GM18870 (cell line): ENCODE data around the gene TTC32.

ENCODE experiments used
- ATAC-seq: cut with Tn5 transposase; IDR thresholded peaks from one replicate; pipeline ENCODE4 v1.9.1; 2021; ENCODE audit warnings: moderate library complexity; ENCODE audit not compliant: unreplicated experiment

Gene TTC32

DNA sequence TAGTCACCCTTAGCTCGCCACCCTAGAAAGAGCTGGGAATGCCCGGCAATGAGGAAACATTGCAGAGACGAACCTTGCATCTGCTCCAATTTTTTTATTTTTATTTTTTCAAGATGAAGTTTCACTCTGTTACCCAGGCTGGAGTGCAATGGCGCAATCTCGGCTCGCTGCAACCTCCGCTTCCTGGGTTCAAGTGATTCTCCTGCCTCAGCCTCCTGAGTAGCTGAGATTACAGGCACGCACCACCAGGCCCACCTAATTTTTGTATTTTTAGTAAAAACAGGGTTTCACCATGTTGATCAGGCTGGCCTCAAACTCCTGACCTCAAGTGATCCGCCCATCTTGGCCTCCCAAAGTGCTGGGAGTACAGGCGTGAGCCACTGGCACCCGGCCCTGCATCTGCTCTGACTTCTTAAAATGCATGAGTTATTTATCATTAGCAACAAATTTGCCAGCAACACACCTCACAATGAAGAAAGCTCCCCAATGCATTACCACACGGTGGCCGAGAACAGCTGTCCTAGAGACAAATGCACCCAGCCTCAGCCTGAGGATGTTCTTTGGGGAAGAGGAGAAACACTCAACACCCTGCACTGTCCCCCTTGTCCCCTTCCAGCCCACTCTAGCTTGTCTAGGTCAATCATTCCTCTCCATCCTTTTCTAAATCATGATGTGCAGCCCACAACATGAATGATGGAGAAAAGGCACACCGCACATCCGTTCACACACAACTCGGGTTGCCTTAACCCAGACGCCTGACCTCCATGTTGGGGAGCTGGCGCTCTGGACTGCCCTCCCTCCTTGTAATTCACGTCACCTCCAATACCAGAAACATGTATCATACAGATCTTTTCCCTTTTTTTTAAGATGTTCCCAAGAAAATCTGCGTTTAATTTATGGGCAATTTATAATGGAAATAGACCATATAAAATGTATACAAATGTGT lies 46.9 kb downstream of the TTC32 start:
- ATAC-seq = no peak

DNA sequence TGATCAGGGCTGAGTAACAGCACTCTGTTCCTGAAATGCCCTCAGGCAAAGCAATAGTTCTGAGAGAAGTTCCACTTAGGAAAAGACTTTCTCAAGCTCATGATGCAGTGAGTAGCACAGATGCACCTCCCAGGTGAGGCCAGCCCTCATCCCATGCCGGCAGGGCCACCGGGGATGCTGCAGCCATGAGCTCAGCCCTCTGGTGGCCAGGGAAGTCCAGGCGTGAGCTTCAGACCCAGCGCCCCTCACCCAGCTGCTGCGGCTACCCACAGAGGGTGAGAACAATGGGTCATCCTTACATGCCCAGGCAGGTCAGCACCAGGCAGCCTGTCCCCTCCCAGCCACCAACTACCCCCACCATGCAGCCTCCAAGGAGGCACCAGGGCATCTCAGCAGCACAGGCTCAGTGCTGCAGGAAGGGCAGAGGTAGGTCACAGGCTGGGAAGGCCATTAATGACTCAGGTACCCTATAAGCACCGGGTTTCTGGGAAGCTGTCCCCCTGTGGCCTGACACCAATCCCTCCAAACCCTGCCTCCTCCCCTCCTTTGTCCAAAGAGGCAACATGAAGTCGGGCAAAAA lies 50.6 kb downstream of the TTC32 start:
- ATAC-seq = no peak

- no peak for ATAC-seq
Observed at GRCh38 chr2:19850056-19851050, 51.4 kb downstream of the TTC32 start.

- no peak for ATAC-seq
Observed at GRCh38 chr2:19848952-19849351, 52.8 kb downstream of the TTC32 start.

DNA sequence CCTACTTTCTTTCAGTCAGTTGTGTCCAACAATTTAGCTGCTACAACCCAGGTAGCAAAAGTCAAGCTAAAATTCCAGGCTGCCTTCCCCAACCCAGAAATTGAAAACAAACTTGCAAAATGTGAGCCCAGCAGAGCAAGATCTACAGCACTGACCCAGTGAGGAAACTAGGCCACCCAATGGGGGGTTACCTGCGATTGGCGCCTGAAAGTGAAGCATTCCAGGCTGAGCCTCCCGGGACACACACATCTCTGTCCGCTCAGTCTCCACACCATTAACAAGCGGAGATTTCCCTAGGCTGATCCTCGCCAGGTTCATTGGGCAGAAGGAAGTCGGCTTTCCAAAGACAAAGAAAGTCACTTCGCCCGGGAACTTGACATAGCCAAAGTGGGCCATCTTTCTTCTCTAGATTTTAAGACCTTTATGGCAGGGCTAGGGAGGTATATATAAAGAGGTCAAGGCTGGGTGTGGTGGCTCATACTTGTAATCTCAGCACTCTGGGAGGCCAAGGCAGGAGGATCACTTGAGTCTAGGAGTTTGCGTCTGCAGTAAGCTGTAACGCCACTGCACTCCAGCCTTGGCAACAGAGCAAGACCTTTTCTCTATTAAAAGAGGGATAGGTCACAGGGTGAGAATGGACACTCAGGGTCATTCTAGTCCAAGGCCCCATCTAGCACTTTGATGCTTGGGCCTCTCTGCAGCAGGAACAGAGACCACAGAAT lies 53.6 kb downstream of the TTC32 start:
- ATAC-seq = no peak

GRCh38 chr2:19847486-19847885 lies 54.3 kb downstream of the TTC32 start:
- no peak for ATAC-seq
